K562 (cell line): ENCODE measurements around the gene NMRK2. TPM values are rescaled to one million over a fixed set of nuclear protein-coding genes. Genes with fewer than 3 reads are reported as not detected.

Experiments
- ATAC-seq: fragments of 200-7000 bp; cut with Tn5 transposase; 3 replicates; pipeline ENCODE4 v1.9.1; 2020; ENCODE audit warnings: moderate library complexity
- BruUV-seq: library from RNA; stranded (reverse); fragments of 400-500 nt; replicated peaks from 2 replicates; lab custom pipeline; 2021; lab: Mats Ljungman, UMichigan
- CTCF ChIA-PET: fragments of 300-600 bp; formaldehyde crosslinking; extraction: SDS; loops from one replicate; lab custom pipeline; 2021; ENCODE audit warnings: low intra/inter-chr PET ratio; lab: Yijun Ruan, JAX
- POLR2A ChIA-PET: fragments of 300-600, 350-650 bp; sonication (Branson Sonifier 250); formaldehyde crosslinking; extraction: SDS; loops from one replicate; lab custom pipeline; 2021; ENCODE audit warnings: antibody characterized with exemption, inconsistent platforms; lab: Yijun Ruan, JAX
- DNase-seq, 4 experiments: peaks; one replicate each; pipeline versions ENCODE4 v3.0.0 to v3.0.0-alpha.2; 2011 to 2018; ENCODE audit warnings: low spot score in 3 of 4, mixed read lengths in 3 of 4; ENCODE audit errors: extremely low read depth in 1 of 4
- FAIRE-seq: peaks from 2 replicates; lab custom pipeline; 2011; peaks lifted over from hg19 to GRCh38; lab: Jason Lieb, UNC
- H2AFZ ChIP-seq: 2 replicates; pipeline ENCODE4 v1.6.0; 2011; ENCODE audit warnings: low read depth, low read length, control low read depth, inconsistent platforms
- H3K27ac ChIP-seq: fragments of 200-600 bp; 3 replicates; pipeline ENCODE4 v1.8.0; 2011; ENCODE audit warnings: low read depth, mild to moderate bottlenecking, control low read depth, inconsistent platforms, low read length, moderate library complexity, mixed read lengths; ENCODE audit errors: extremely low read depth
- H3K27me3 ChIP-seq, 2 experiments: fragments of 300-600 bp in 1 of 2; 2 replicates in 1 of 2; 3 replicates in 1 of 2; pipeline versions ENCODE4 v1.6.0 to v1.8.0; 2011; ENCODE audit warnings: inconsistent platforms in 2 of 2, low read length in 2 of 2, mild to moderate bottlenecking in 1 of 2, mixed read lengths in 1 of 2, moderate library complexity in 1 of 2; ENCODE audit not compliant: control insufficient read depth in 2 of 2, insufficient read depth in 2 of 2
- H3K36me3 ChIP-seq: fragments of 300-600 bp; 3 replicates; pipeline ENCODE4 v1.8.0; 2011; ENCODE audit warnings: mild to moderate bottlenecking, low read length, inconsistent platforms; ENCODE audit not compliant: control insufficient read depth, insufficient read depth
- H3K4me1 ChIP-seq, 2 experiments: fragments of 200-600 bp in 1 of 2; replicated peaks in 1 of 2; 2 replicates in 1 of 2; 3 replicates in 1 of 2; pipeline versions ENCODE4 v1.5.1 to v1.8.0; 2011; ENCODE audit warnings: inconsistent platforms in 2 of 2, low read length in 2 of 2, mild to moderate bottlenecking in 1 of 2, mixed read lengths in 1 of 2, moderate library complexity in 1 of 2; ENCODE audit not compliant: control insufficient read depth in 2 of 2, insufficient read depth in 2 of 2
- H3K4me2 ChIP-seq: 2 replicates; pipeline ENCODE4 v1.6.1; 2011; ENCODE audit warnings: low read length, control low read depth, inconsistent platforms, mixed read lengths; ENCODE audit not compliant: insufficient read depth
- H3K4me3 ChIP-seq: fragments of 200-600 bp; sonication (generic), shearing (Covaris generic); 2 replicates; pipeline ENCODE4 v1.5.1; 2016; ENCODE audit warnings: control low read depth, inconsistent platforms
- H3K79me2 ChIP-seq: fragments of 200-600 bp; 3 replicates; pipeline ENCODE4 v1.8.0; 2011; ENCODE audit warnings: low read length, inconsistent platforms; ENCODE audit not compliant: control insufficient read depth, insufficient read depth
- H3K9ac ChIP-seq, 2 experiments: 2 replicates each; pipeline versions ENCODE4 v1.6.0 to v1.6.1; 2011; ENCODE audit warnings: low read depth in 2 of 2, low read length in 2 of 2, control low read depth in 1 of 2, inconsistent platforms in 1 of 2, mild to moderate bottlenecking in 1 of 2, mixed read lengths in 1 of 2; ENCODE audit not compliant: insufficient read depth in 1 of 2
- H3K9me1 ChIP-seq: one replicate; pipeline ENCODE4 v1.6.0; 2011; ENCODE audit warnings: inconsistent platforms, mild to moderate bottlenecking, low read length, moderate library complexity; ENCODE audit not compliant: control insufficient read depth, insufficient read depth
- H3K9me3 ChIP-seq: replicated peaks from 2 replicates; pipeline ENCODE4 v1.5.1; 2011; ENCODE audit warnings: low read depth, low read length, inconsistent platforms; ENCODE audit not compliant: control insufficient read depth, insufficient read depth
- H4K20me1 ChIP-seq: replicated peaks from 2 replicates; pipeline ENCODE4 v1.6.1; 2011; ENCODE audit warnings: low read length, inconsistent platforms, mixed read lengths; ENCODE audit not compliant: control insufficient read depth, insufficient read depth
- EWSR1 ChIP-seq: fragments of 450-650 bp; IDR thresholded peaks from 2 replicates; pipeline ENCODE4 v1.6.1; 2018; ENCODE audit warnings: borderline replicate concordance, mild to moderate bottlenecking, low read depth, moderate library complexity; ENCODE audit not compliant: partially characterized antibody
- FOXP4 ChIP-seq: sonication (generic); formaldehyde crosslinking; IDR thresholded peaks from 2 replicates; pipeline ENCODE4 v1.8.0; 2022; ENCODE audit warnings: mild to moderate bottlenecking, missing genetic modification reagents, borderline replicate concordance
- GTF2B ChIP-seq: IDR thresholded peaks from 2 replicates; pipeline ENCODE4 v1.6.1; 2011; ENCODE audit not compliant: insufficient read length; ENCODE audit errors: extremely low read depth
- MXI1 ChIP-seq: IDR thresholded peaks from 2 replicates; pipeline ENCODE4 v1.6.1; 2011; ENCODE audit warnings: low read depth, mild to moderate bottlenecking, improper control_type of control experiment, low read length
- PKNOX1 ChIP-seq: fragments of 450-650 bp; IDR thresholded peaks from 2 replicates; pipeline ENCODE4 v1.6.1; 2016
- POLR2A ChIP-seq: fragments of 450-650 bp; conservative IDR thresholded peaks from 2 replicates; pipeline ENCODE4 v1.6.1; 2016
- POLR2B ChIP-seq: fragments of 450-650 bp; IDR thresholded peaks from 2 replicates; pipeline ENCODE4 v1.6.1; 2018; ENCODE audit warnings: low read depth; ENCODE audit not compliant: partially characterized antibody
- SIRT6 ChIP-seq: IDR thresholded peaks from one replicate; pipeline ENCODE4 v1.6.1; 2012; ENCODE audit warnings: low read depth, mild to moderate bottlenecking, control low read depth, inconsistent platforms, low read length, moderate library complexity
- STAT5A ChIP-seq: IDR thresholded peaks from 2 replicates; pipeline ENCODE4 v1.6.1; 2012; ENCODE audit warnings: low read length, inconsistent platforms, borderline replicate concordance
- TAF15 ChIP-seq: fragments of 200-400 bp; formaldehyde crosslinking; IDR thresholded peaks from 2 replicates; pipeline ENCODE4 v1.6.1; 2017; ENCODE audit warnings: mild to moderate bottlenecking, low read depth, low read length, moderate library complexity
- TAF7 ChIP-seq: fragments of 450-650 bp; IDR thresholded peaks from 2 replicates; pipeline ENCODE4 v1.6.1; 2016; ENCODE audit warnings: missing genetic modification characterization, missing compliant biosample characterization
- TCF7 ChIP-seq: sonication (generic); IDR thresholded peaks from 2 replicates; pipeline ENCODE4 v1.6.1; 2016; ENCODE audit warnings: antibody characterized with exemption, borderline replicate concordance
- TCF7L2 ChIP-seq: fragments of 150-350 bp; IDR thresholded peaks from 2 replicates; pipeline ENCODE4 v1.6.1; 2016; ENCODE audit warnings: low read depth, mild to moderate bottlenecking, low read length, moderate library complexity
- TRIM28 ChIP-seq: fragments of 450-650 bp; IDR thresholded peaks from 2 replicates; pipeline ENCODE4 v1.6.1; 2017
- TSC22D4 ChIP-seq: fragments of 450-650 bp; IDR thresholded peaks from 2 replicates; pipeline ENCODE4 v1.6.1; 2016; ENCODE audit warnings: missing genetic modification characterization, missing biosample characterization, control low read depth
- ZSCAN29 ChIP-seq: fragments of 450-650 bp; IDR thresholded peaks from 2 replicates; pipeline ENCODE4 v1.6.1; 2017
- WGBS: fragments of 100-300 bp; shearing (Covaris generic); methylation state at CpG from one replicate; pipeline ENCODE4 v1.1.6; 2016; ENCODE audit warnings: low coverage, mixed read lengths; ENCODE audit not compliant: insufficient coverage; ENCODE audit errors: missing lambda C conversion rate; 5-methylcytosine and 5-hydroxymethylcytosine counted together
- in situ Hi-C: fragments of 300-500 bp; cut with MboI; formaldehyde crosslinking; loops from 4 replicates; pipeline ENCODE4 v1.15.0; 2018; ENCODE audit warnings: inconsistent platforms, mixed read lengths
- intact Hi-C: fragments of 100-400 bp; cut with micrococcal nuclease; formaldehyde crosslinking; loops from 2 replicates; pipeline ENCODE4 v1.14.2; 2022
- polyA plus RNA-seq, 8 experiments: library from polyadenylated mRNA; depleted of rRNA in 4 of 8; stranded (reverse) in 5 of 8; unstranded in 3 of 8; fragments of >200 nt; fragmentation: Nextera tagmentation in 2 of 8; fragmentation: Illumina TruSeq in 1 of 8; extraction: Ambion mirVana in 2 of 8; extraction: Trizol in 1 of 8; gene quantifications; 2 replicates each; pipeline versions ENCODE4 v1.2.1 to v1.2.3, GENCODE V29; 2011 to 2014; ENCODE audit warnings: inconsistent platforms in 1 of 8, missing spikeins in 1 of 8
- total RNA-seq, 7 experiments: library from RNA; depleted of rRNA in 6 of 7; stranded (reverse); fragments of >200 nt in 6 of 7; fragmentation: Illumina TruSeq in 2 of 7; extraction: Trizol in 2 of 7; gene quantifications; 2 replicates each; pipeline versions ENCODE4 v1.2.1 to v1.2.3, GENCODE V29; 2011 to 2021; ENCODE audit warnings: low replicate concordance in 1 of 7
- TF ChIP-seq, protein P1 (sequence below): fragments of 250-450 bp; sonication (Bioruptor Pico); IDR thresholded peaks from 2 replicates; pipeline ENCODE4 v1.8.0; 2021; ENCODE audit warnings: borderline replicate concordance, mild to moderate bottlenecking, moderate library complexity; ENCODE audit not compliant: poor library complexity, severe bottlenecking
- TF ChIP-seq, protein P2 (sequence below): sonication (generic); formaldehyde crosslinking; IDR thresholded peaks from 2 replicates; pipeline ENCODE4 v1.5.0; 2020; ENCODE audit warnings: missing genetic modification reagents

Gene NMRK2
- total and polyA plus RNA-seq, 9 of the 15 experiments (the other 6 are each of a cell fraction or from before 2014, with no cell fraction given): not detected

DNA sequence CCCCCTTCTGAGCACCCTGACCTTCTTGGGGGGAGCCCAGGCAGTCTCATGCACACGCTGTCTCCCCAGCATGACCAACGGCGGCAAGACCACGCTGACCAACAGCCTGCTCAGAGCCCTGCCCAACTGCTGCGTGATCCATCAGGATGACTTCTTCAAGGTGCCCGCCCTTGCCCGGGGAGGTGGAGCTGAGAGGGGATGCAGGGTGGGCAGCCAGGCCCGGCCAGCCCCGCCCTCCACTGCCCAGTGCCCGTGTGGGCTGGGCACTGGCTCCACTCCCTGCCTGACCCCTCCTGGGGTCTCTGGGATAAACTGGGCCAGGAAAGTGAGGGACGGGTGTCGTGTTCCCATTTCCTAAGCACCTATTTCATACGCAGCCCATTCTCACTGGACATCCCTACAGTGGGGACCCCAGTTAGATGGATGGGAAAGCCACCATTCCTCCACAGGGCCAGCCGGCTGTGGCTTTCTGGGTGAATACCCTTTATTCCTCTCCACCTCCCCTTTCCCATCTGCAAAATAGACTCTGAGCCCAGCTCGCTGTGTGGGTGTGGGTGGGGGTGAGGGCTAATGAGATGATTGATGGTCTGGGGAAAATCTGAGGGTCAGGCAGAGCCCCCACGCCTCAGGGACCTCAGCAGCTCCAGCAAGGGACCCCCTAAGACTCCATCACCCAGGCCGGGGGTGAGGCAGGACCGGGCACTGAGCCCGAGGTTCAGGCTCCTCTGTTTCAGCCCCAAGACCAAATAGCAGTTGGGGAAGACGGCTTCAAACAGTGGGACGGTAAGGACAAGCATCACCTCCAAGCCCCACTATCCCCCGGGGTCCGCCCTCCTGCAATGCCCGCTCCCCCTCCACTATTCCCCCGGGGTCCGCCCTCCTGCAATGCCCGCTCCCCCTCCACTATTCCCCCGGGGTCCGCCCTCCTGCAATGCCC lies 3.9 kb downstream of the NMRK2 start:
- CTCF ChIA-PET: no interaction called here
- DNase-seq (no peak), ATAC-seq (no peak), FAIRE-seq (no peak)
- H3K4me3 ChIP-seq: no peak overlapping the region
- H3K27ac ChIP-seq: no peak overlapping the region
- H4K20me1 ChIP-seq: no peaks in the 10 kb centered on the region
- WGBS: 17% methylated on average over 21 of the region's 29 CpGs
- H3K36me3 ChIP-seq: no peaks in the 10 kb centered on the region
- H3K9ac ChIP-seq: no peak overlapping the region; a peak in 1 of 4 replicates
- intact Hi-C loops: no loop called here
- no peak overlapping the region for H2AFZ ChIP-seq
- peaks cover 0 to 23% of the 10 kb centered on the region in 2 experiments; a peak in 2 of 5 replicates for H3K4me1 ChIP-seq
- no peaks in the 10 kb centered on the region for H3K9me1 ChIP-seq
- no peaks in the 10 kb centered on the region for H3K9me3 ChIP-seq
- H3K4me2 ChIP-seq: no peak overlapping the region
- H3K79me2 ChIP-seq: no peaks in the 10 kb centered on the region
- no TSS peak for BruUV-seq
- in situ Hi-C loops: no loop called here
- H3K27me3 ChIP-seq: peaks cover 0 to 11% of the 10 kb centered on the region in 2 experiments; a peak in 3 of 5 replicates
- POLR2A ChIA-PET: no interaction called here
- TF ChIP-seq POLR2B (no peak), TRIM28 (no peak), TAF15 (no peak), EWSR1 (no peak), TSC22D4 (no peak), ZSCAN29 (no peak), STAT5A (no peak), MXI1 (no peak), FOXP4 (CRISPR knock-in tag) (no peak), TCF7L2 (no peak), SIRT6 (no peak), PKNOX1 (no peak), TCF7 (no peak), GTF2B (no peak), TAF7 (tag) (no peak), POLR2A (no peak)
- TF ChIP-seq, protein P1, sequence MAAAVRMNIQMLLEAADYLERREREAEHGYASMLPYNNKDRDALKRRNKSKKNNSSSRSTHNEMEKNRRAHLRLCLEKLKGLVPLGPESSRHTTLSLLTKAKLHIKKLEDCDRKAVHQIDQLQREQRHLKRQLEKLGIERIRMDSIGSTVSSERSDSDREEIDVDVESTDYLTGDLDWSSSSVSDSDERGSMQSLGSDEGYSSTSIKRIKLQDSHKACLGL (CRISPR knock-in tag): no peak
- TF ChIP-seq, protein P2, sequence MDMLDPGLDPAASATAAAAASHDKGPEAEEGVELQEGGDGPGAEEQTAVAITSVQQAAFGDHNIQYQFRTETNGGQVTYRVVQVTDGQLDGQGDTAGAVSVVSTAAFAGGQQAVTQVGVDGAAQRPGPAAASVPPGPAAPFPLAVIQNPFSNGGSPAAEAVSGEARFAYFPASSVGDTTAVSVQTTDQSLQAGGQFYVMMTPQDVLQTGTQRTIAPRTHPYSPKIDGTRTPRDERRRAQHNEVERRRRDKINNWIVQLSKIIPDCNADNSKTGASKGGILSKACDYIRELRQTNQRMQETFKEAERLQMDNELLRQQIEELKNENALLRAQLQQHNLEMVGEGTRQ (CRISPR knock-in tag): no peak
